ENCODE measurements around the gene GAB1. TPM values are rescaled to one million over a fixed set of nuclear protein-coding genes. Genes with fewer than 3 reads are reported as not detected.

Gene GAB1
- total and polyA plus RNA-seq, 2 of the 8 experiments (the other 6 are each of a cell fraction or from before 2014, with no cell fraction given) = 6.8 to 21.3 TPM

GRCh38 chr4:143441109-143441508, 104.4 kb downstream of the GAB1 start (continued):
- TF ChIP-seq EP300 (IDR thresholded peaks at IDR 0.05; ENCODE audit: borderline replicate concordance in 1 of 2, low read depth in 2 of 2, low read length in 2 of 2) = no peak
- TF ChIP-seq, protein P1, sequence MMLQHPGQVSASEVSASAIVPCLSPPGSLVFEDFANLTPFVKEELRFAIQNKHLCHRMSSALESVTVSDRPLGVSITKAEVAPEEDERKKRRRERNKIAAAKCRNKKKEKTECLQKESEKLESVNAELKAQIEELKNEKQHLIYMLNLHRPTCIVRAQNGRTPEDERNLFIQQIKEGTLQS (IDR thresholded peaks at IDR 0.05; ENCODE audit: insufficient read depth, low read depth, low read length) = no peak
- TF ChIP-seq RAD21 (IDR thresholded peaks at IDR 0.05 in 1 of 2, conservative IDR thresholded peaks at IDR 0.05 in 1 of 2; ENCODE audit: low read depth in 2 of 2, low read length in 2 of 2) = no peak
- no peak for TF ChIP-seq E2F6 (IDR thresholded peaks at IDR 0.05)
- TF ChIP-seq ATF2 (IDR thresholded peaks at IDR 0.05; ENCODE audit: low read length) = no peak
- no peak for TF ChIP-seq SP2 (IDR thresholded peaks at IDR 0.05; ENCODE audit: low read length)
